GM10266 (cell line): ENCODE measurements around the gene ZBTB43.

Experiments
- DNase-seq: peaks from one replicate; pipeline ENCODE4 v3.0.0; 2012; ENCODE audit errors: extremely low spot score
- TF ChIP-seq, protein P1 (sequence below): IDR thresholded peaks from 2 replicates; pipeline ENCODE4 v1.5.1; 2012; ENCODE audit warnings: mild to moderate bottlenecking, low read depth; ENCODE audit not compliant: control insufficient read depth, insufficient read depth; ENCODE audit errors: missing control alignments

Gene ZBTB43

GRCh38 chr9:126847051-126847450 lies 42.2 kb downstream of the ZBTB43 start:
- DNase-seq = no peak
- TF ChIP-seq, protein P1, sequence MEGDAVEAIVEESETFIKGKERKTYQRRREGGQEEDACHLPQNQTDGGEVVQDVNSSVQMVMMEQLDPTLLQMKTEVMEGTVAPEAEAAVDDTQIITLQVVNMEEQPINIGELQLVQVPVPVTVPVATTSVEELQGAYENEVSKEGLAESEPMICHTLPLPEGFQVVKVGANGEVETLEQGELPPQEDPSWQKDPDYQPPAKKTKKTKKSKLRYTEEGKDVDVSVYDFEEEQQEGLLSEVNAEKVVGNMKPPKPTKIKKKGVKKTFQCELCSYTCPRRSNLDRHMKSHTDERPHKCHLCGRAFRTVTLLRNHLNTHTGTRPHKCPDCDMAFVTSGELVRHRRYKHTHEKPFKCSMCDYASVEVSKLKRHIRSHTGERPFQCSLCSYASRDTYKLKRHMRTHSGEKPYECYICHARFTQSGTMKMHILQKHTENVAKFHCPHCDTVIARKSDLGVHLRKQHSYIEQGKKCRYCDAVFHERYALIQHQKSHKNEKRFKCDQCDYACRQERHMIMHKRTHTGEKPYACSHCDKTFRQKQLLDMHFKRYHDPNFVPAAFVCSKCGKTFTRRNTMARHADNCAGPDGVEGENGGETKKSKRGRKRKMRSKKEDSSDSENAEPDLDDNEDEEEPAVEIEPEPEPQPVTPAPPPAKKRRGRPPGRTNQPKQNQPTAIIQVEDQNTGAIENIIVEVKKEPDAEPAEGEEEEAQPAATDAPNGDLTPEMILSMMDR = no peak

GRCh38 chr9:126849591-126850225 lies 44.9 kb downstream of the ZBTB43 start:
- no peak for DNase-seq
- TF ChIP-seq, protein P1 = no peak

DNA sequence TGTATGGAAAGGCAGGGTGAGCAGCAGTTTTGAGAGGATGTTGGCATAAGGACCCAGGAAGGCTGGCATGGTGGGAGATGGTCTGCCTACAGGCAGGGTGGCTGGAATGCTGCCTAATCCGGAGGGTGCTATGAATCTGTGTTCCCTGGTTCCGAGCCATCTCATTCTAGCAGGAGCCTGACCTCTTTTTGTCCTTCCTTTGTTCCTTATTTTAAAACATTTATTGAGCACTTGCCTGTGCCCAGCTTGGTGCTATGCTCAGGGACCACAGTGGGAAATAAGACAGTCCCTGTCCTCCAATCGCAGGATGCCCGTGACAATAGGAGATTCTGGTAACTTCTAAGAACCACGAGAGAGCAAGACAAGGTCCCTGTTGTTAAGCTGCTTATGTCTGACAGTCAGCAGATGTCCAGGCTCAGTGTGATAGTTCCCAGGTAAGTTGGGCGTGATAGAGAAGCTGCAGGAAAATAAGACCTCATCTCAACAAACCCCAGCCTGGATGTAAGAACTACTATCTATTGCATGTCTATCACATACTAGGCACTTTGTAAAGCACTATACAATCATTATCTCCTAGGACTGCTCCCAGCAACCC lies 46.5 kb downstream of the ZBTB43 start:
- TF ChIP-seq, protein P1 = no peak

GRCh38 chr9:126852086-126852688 lies 47.3 kb downstream of the ZBTB43 start:
- TF ChIP-seq, protein P1 = no peak
- no peak for DNase-seq

More for the DNA sequence above, 46.5 kb downstream of the ZBTB43 start:
- no peak for DNase-seq

DNA sequence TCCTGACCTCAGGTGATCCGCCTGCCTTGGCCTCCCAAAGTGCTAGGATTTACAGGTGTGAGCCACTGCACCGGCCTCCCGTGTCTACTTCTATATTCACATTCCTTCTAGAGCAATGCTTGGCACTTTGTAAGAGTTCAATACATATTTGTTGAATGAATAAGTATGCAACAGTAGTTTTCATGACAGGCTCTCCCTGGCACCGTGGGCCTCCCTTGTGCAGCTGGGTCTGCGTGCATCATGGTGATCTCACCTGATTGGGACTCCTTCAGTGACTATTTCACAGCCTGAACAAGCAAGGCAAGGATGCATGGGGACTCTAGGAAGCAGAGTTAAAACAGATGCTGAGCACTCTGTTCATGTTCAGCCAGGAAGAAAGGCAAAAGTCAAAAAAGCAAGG lies 48.8 kb downstream of the ZBTB43 start:
- no peak for DNase-seq
- TF ChIP-seq, protein P1 = no peak

- TF ChIP-seq, protein P1 = no peak
- no peak for DNase-seq
These were observed 49.9 kb downstream of the ZBTB43 start for GRCh38 chr9:126854734-126855133.

DNA sequence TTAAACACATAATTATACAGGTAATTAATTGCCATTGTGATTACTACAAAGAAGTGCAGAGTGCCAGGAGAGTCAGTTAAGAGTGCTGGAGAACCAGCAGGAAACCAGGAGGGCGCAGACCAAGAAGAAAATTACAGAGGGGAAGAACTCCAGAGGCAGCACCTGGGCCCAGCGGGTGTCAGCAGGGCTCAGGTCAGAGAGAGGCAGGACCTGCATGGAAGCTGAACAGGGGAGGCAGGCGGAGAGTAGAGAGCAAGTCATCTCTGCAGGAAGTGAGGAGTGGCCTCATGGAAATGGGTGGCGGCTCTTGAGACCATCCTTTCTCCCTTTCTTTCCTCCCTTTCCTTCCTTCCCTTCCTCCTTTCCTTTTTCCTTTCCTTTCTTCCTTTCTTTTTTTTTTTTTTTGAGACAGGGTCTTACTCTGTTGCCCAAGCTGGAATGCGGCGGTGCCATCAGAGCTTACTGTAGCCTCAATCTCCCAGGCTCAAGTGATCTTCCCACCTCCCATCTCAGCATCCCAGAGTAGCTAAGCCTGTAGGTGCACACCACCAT lies 51.6 kb downstream of the ZBTB43 start:
- DNase-seq = no peak
- TF ChIP-seq, protein P1 = no peak
